ENCODE results near the gene CRLF2.
"Not testable (repeated sequence)": the region's sequence is repeated elsewhere in the genome, so short reads cannot be mapped to it uniquely, and the experiment has no call there.

CRLF2 gene, protein sequence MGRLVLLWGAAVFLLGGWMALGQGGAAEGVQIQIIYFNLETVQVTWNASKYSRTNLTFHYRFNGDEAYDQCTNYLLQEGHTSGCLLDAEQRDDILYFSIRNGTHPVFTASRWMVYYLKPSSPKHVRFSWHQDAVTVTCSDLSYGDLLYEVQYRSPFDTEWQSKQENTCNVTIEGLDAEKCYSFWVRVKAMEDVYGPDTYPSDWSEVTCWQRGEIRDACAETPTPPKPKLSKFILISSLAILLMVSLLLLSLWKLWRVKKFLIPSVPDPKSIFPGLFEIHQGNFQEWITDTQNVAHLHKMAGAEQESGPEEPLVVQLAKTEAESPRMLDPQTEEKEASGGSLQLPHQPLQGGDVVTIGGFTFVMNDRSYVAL

DNA sequence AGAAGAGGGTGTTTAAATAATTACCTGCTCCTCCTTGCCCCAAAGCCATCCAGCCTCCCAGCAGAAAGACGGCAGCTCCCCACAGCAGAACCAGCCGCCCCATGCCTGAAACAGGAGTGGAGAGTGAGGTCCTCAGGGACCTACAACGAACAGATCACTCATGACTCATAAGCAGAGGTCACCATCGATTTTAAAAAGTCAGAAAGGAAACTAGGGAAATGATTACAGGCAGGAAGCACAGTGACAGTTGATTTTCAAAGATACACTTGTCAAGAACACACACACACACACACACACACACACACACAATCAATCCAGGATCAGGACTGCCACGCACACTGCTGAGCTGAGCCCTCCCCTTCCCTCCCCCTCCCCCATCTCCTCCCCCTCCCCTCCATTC is at the start of gene CRLF2:
CRLF2 (minus strand) TSS at position 118 of the 400 bp plus-strand sequence; CDS start at position 103, 15 bp downstream.
- no peak for DNase-seq (ENCODE audit: low spot score)

DNA sequence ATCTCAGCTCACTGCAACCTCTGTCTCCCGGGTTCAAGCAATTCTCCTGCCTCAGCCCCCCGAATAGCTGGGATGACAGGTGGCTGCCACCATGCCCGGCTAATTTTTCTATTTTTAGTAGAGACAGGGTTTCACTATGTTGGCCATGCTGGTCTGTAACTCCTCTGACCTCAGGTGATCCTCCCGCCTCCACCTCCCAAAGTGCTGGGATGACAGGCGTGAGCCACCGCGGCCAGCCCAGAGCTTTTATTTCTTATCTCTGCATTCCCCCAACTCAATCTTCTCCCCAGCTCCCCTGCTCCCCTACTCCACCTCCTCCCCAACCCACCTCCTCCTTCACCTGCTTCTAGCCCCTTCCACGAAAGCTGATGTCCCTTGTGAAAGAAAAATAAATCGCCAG is 49.3 kb upstream of the CRLF2 start:
- DNase-seq (ENCODE audit: low spot score), result not testable (repeated sequence)

DNA sequence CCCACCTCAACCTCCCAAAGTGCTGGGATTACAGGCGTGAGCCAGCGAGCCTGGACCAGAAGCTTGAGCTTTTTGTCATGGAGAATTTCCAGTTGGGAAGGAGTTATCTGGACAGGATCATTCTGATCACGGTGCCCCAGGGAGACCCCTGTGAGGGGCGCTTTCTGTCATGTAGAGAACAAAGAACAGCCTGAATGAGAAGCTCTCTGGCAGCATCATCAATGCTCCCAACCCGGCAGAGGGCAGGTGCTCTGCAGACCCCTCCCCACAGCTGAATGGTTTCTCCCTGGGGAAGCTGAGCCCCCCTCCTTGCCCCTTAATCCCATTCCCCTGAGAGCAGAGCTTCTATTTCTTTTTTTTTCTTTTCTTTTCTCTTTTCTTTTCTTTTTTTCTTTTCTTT is 48.8 kb upstream of the CRLF2 start:
- DNase-seq (ENCODE audit: low spot score), result no peak

DNA sequence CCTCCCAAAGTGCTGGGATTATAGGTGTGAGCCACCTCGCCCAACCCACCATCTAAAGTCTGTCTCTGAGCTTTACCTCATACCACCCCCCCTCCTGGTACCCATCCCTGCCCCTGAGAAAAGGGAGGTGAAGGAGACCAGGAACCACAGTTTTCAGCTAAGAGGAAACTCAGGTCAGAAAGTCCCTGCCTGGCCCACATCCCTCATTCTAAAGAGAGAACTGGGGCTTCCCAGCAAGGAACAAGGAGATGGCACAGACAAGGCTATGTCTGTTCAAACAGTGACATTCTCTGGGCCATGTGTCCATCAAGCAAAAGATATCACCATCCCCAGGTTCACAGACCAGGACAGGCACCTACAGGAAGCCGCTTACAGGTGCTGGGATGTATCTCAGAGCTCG is 40.4 kb upstream of the CRLF2 start:
- DNase-seq (ENCODE audit: low spot score), result no peak

DNA sequence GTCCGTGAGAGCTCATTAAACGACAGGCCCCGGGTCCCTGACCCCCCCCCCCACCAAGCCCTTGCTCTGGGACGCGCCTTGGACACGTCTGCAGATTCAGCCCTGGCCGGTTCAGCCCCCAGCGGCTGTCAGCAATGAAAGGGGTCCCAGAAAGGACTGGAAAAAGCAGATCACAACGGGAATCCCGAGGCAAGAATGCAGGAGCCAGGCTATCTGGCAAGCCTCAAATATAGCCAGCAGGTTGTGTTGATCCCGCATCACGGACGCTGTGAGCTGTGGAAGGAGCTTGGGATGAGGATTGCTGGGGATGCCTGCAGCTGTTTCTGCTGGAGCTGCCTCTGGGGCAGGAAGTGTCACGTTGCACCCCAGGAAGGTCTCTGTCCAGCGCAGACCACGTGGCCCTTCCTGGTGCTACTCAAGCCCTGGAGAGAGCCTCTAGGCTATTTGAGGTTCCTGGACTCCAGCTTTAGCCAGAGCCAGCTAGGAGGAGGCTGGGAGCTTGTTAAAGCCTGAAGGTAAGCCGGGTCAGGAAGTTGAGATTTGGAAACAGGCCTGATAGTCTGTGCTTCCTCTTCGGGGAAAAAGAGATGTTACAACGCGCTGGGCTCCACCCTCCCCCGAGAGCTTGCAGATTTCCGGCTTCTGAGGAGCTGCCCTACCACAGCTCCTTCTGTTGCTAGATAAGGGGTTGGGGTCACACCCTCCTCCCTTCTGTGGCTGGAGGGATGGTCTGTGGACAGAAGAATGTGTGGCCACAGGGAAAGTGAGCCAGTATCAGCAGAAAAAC is 36.8 kb upstream of the CRLF2 start:
- DNase-seq (ENCODE audit: low spot score), result no peak

DNA sequence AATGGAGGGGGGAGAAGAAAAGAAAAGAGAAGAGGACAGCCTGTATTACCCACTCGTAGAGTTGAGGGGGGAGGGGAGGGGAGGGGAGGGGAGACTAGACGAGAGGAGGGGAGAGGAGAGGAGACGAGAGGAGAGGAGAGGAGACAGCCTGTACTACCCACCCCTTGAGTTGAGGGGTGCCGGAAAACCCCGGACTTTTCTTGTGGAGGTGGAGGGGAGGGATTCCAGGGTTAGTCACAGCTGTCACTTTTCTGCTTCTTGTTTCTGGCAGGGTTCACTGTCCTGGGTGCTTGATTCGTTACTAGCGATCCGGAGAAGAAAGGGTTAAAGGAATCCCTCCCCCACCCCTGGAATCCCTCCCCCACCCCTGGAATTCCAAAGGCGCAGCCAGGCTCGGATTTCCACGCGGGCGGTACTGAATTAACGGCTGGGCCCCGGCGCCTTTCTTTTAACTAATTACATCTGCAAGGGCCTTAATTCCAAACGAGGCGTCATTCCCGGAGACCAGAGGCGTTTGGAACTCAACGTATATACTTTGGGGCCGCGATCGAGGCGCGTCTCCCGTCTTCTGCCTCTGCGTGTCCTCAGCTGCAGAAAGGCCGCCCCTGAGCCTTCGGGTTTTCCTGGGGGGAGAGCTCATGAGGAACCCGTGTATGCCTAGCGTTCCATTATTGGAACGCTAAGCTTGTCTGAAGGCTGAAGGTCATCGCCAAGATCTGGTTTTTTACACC is 36.0 kb upstream of the CRLF2 start:
- DNase-seq (ENCODE audit: low spot score), result no peak

DNA sequence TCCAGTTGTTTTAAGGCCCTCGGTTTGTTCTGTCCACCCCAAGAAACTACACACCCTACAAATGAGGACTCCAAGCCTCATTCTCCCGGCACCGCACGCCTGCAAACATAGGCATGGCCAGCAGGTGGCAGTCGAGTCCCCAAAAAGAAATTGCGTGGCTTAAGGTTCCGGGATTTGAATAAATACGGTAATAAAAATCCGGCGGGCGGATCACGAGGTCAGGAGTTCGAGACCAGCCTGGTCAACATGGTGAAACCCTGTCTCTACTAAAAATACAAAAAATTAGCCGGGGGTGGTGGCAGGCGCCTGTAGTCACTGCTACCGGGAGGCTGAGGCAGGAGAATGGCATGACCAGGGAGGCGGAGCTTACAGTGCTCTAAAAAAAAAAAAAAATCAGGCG is 34.4 kb upstream of the CRLF2 start:
- peak; percentile 42 for DNase-seq (ENCODE audit: low spot score)

DNA sequence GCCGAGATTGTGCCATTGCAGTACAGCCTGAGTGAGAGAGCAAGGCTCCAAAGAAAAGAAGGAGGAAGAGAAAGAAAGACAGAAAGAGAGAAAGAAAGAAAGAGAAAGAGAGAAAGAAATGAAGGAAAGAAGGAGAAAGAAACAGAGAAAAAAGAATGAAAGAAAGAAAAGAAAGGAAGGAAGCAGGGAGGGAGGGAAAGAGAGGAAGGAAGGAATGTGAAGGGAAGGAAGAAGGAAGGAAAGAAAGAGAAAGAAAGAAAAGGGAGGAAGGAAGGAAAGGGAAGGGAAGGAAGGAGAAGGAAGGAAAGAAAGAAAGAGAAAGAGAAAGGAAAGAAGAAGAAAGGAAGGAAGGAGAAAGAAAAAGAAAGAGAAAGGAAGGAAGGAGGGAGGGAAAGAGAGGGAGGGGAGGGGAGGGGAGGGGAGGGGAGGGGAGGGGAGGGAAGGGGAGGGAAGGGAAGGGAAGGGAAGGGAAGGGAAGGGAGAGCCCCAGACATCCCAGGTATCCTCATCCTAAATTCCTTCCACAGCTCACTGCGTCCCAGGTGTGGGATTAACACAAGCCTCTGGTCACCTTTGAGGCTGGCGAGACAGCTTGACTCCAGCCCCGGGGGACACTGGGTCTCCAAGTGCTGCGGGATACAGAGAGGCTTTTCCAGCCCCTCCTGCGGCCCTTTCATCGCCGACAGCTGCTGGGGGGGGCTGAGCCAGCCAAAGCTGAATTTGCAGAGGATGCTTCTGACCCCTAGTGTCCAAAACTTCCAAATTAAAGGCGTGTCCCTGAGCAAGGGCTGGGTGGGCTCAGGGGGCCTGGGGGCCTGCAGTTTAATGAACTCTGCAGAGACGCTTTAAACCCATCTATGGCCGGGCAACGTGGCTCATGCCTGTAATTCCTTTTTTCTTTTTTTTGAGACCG is 32.0 kb upstream of the CRLF2 start:
- no peak for DNase-seq (ENCODE audit: low spot score)

DNA sequence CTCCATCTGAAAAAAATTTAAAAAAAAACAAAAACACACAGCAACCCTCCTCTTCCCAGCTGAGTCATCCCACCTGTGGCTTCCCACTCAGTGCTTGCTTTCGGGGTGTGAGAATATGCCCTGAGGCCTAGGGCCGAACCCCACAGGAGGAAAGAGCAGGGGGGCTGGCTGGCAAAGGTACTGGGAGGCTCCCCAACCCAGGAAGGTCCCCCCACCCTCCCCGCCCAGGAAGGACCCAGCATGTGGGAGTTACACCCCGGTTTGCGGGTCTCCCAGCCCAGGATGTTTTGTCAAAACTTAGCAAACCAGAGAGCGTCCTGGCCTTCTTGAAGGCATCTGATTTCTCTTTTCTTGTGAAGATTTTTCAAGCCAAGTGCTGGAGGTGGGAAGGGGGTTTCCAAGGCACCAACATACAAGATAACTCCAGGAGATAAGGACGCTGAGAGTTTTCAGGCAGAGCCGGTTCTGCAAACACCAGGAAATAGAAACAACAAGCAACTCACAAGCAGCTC is 30.5 kb upstream of the CRLF2 start:
- DNase-seq (ENCODE audit: low spot score), result no peak

DNA sequence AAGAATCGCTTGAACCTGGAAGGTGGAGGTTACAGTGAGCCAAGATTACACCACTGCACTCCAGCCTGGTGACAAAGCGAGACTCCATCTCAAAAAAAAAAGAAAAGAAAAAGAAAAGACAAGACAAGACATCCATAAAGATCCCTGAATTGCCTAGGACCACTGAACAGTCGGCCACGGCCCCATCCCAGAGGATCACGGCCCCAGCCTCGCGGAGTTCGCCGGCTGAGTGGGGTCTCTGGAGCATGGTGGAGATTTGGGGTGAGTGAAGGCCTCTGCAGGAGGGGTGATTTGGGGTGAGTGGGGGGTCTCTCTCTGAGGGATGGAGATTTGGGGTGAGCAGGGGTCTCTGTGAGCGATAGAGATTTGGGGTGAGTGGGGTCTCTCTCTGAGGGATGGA is 28.1 kb upstream of the CRLF2 start:
- not testable (repeated sequence) for DNase-seq (ENCODE audit: low spot score)

DNA sequence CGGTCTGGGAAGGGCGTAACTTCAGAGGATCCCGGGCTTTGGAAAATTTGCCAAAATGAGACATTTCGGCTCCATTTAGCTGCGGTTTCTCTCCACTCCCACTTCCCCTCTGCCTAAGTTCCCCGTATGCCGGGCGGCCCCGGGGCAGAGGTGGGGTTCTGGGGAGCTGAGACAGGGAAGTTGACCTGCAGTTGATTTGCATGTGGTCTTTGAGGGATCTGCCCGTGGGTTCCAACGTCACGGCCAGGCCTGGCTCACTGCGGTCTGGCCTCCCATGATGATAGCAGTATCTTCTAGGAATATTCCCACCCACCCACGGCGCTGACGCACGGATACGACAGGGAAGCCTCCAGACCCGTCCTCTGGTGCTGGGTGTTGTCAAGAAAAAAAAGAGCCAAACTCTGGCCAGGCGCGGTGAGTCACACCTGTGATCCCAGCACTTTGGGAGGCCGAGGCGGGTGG is 27.3 kb upstream of the CRLF2 start:
- no peak for DNase-seq (ENCODE audit: low spot score)

DNA sequence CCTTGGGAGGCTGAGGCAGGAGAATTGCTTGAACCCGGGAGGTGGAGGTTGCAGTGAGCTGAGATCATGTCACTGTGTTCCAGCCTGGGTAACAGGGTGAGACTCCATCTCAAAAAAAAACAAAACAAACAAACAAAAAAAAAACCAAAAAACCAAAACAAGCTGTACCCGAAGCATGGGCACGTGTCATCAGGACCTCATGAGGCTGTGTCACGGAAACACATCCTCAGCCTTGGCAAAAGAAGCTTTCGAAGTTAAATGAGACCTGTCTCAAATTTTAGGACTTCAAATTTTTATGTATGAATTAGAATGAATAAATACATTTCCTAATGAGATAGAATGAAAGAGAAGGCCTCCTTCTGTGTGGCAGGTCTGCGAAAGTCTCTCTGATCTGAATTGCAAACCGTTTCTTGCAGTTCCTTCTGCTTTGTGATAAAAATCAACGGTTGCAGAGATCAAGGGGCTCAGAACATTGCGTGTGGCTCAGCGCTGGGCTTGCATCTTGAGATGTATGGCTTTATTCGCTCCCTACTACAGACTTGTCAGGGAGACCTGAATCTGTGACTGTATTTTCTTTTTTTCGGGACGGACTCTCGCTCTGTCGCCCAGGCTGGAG is 19.5 kb upstream of the CRLF2 start:
- DNase-seq (ENCODE audit: low spot score), result no peak

DNA sequence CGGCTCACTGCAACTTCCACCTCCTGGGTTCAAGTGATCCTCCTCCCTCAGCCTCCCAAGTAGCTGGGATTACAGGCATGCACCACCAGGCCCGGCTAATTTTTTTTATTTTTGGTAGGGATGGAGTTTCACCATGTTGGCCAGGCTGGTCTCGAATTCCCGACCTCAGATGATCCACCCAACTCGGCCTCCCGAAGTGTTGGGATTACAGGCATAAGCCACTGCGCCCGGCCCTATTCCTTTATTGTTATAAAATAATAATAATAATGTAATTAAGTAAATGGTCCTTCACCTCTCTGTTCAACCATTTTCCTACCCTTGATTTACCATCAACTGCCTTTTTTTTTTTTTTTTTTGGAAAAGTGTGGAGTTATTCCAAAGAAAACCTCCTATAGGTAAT is 15.7 kb upstream of the CRLF2 start:
- DNase-seq (ENCODE audit: low spot score), result not testable (repeated sequence)

DNA sequence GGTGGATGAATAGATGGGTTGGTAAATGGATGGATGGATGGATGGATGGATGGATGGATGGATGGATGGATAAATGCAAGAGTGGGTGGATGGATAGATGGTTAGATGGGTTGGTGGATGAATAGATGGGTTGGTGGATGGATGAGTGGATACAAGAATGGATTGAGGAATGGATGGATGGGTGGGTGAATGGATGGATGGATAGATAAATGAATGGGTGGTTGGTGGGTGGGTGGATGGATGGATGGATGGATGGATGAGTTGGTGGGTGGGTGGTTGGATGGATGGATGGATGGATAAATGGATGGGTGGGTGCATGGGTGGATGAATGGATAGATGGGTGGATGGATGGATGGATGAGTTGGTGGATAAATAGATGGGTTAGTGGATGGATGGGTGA is 13.8 kb upstream of the CRLF2 start:
- no peak for DNase-seq (ENCODE audit: low spot score)

DNA sequence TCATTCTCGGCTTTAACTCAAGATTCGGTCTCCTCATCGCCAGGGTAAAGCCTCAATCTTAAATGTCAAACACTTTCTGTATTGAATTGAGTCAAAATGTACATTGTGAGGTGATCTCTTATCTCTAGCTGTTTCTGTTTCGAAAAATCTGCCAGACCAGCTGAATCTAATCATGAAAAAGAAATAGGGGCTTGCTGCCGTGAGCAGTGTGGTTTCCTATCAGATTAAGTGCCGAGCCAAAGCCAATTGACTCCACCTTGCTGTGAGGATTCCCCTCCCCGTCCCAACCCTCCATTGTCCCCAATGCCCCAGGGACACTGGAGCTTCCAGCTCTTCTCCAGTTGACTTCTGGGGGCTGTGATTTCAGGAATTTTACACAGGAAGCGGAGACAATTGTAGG is 12.5 kb upstream of the CRLF2 start:
- no peak for DNase-seq (ENCODE audit: low spot score)

DNA sequence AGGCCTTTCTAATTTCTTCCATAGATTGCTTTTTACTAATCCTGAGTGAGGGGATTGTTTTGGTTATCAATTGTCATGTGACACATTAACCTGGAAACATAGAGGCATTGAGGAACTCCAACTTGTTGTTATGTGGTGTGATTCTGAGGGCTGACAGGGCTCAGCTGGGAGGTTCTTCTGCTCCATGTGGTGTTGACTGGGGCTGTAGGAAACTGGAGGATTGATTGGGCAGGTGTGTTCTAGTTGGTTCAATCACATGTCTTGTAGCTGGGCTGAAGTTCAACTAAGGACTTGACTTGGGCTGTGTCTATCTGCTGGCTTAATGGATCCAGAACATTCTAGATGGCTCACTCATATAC is 10.8 kb upstream of the CRLF2 start:
- DNase-seq (ENCODE audit: low spot score), result no peak

DNA sequence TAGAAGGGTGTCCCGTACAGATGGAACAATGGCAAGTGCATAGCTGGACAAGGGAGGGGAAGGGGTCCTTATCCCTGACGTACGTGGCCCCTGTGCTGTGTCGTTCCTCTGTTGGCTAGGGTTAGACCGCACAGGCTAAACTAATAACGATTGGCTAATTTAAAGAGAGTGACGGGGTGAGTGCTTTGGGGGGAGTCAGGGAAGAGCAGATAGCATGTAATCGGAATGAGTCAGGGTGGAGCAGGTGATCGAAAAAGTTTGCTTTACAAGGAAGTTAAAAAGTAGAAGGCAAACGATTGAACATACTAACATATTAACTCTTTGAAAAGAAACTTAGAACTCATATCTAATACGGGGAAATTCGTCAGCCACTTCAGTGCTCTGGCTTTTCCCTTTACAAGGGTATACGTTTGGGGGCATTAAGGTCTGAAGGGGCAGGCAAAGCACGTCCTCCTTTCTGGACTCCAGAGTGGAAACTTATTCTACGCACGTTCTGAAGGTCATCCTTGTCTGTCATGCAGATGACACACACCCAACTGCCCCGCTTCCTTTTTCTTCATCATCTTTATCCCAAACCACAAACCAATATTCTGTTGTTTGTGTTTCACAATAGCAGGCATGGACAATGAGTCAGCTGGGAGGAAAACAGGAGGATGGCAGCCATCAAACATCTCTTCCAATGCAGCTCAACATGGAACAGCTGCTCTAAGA is 10.2 kb upstream of the CRLF2 start:
- DNase-seq (ENCODE audit: low spot score), result no peak

DNA sequence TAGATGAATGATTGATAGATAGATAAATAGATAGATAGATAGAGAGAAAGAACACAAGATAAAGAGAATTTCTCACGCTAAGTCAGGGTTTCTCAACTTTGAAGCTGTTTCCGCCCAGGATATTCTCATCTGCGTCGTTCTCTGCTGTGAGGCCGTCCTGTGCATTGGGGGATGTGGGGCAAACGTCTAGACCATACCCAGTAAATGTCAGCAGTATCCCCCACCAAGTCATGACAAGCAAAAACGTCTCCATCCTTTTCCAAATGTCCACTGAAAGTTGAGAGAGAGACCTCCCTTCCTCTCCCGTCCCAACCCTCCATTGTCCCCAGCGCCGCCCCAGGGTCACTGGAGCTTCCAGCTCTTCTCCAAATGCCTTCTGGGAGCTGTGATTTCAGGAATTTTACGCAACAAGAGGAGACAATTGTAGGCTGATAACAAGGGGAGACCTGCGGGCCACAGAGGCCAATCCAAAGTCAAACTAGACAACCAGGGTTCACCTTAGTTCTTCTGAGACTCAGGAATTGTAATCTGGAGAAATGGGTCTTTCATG is 8.9 kb upstream of the CRLF2 start:
- DNase-seq (ENCODE audit: low spot score), result no peak

DNA sequence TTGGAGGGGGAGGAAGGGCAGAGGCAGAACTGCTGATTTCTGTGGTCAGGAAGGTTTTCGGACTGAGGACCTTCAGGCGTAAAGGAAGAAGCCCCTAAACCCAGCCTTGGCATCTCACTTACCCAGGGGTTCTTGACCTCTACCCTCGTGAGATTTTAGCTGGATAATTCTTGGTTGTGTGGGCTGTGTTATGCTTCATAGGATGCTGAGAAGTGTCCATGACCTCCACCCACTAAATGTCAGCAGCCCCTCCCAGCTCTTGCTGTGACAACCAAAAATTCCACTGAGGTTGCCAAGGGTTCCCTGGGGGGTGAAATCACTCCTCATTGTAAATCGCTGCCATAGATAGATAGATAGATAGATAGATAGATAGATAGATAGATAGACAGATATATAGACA is 5.8 kb upstream of the CRLF2 start:
- DNase-seq (ENCODE audit: low spot score), result no peak

All from hematopoietic multipotent progenitor cell treated with erythropoietin and hydrocortisone succinate and interleukin-3 and kit ligand, for 17 days (in vitro differentiated cells).